GM18858 (cell line): Measurements from ENCODE around the gene HAND2.

Experiments
- ATAC-seq: cut with Tn5 transposase; IDR thresholded peaks from one replicate; pipeline ENCODE4 v1.9.1; 2021; ENCODE audit not compliant: unreplicated experiment

HAND2 gene

DNA sequence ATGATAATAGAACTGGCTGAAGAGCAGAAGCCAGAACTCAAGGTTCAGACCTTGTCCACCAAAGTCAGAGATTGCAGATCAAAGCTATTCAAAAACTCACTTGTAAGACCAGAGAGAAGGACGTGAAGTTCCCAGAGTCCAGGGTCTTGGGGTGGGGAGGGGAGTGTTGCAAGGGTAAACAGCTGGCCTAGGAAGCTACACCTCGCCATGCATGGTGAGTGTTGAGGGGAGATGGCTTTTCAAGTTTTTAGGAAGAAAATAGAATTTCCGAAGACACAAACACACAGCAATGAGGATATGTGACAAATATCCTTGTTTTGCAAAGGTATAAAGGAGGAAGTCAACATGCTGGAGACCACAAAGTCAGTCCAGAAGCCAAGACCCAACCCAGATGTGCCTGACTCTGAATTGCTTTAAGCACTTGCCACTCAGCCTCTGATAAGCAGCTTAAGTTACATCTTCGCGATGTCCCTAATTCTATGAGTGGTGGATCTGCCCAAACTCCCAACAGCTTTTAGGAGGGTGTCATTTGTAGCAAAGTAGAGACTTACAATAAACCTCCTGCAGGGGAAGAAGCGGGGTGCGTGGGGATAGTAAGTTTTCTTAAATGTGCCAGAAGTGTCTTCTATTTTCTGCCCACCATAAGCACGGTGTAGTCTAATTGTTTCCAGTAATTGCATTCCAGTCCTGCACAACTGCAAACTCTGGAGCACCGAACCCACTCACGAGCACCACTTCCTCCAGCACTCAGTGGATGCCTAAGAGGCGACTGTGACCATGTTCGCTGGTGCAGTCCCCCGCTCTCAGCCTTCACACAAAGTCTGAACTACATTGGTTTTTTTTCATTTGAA lies 26.5 kb downstream of the HAND2 start:
- ATAC-seq = no peak

DNA sequence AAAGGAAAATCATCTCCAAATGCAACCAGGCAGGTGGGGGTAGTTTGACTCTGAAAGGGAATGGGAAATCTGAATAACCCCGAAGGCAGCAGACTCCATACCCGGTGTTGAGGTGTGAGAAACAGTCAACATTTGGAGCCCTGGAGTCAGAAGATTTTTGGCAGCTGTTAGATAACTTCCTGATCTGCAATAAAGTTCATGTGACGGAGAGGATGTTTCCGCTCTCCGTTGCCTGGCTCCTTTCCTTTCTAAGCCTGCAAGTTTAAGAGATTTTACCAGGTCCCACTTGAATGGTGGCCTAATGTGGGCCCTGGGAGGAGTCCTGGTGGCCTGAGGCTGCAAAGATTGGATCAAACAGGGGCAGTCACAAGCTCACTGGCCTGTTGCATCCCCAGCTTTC lies 27.7 kb downstream of the HAND2 start:
- ATAC-seq = no peak

DNA sequence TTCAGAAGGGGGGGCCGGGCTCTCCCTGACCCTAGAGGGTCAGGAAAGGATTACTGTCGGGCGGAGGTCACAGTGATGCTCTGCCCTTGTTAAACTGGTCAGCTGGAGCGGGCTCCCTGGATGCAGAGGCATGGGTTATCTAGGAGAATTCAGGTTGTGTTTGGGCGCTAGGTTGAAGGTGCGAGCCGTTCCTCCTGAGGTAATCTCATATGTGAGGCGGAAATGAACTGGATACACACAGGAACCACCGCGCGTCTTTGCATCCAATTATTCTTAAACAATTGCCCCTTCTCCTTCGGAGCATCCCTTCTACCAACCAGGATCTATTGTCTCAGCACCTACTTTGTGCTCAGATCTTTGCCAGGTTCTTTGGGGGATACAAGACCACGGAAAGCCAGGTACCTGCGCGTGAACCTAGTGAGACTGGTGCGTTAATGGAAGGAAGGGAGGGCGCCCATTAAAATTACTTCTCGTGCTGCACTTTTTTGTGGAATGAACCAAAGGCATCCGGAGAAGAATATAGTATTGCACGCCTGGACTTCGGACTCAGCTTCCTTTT lies 28.4 kb downstream of the HAND2 start:
- no peak for ATAC-seq

DNA sequence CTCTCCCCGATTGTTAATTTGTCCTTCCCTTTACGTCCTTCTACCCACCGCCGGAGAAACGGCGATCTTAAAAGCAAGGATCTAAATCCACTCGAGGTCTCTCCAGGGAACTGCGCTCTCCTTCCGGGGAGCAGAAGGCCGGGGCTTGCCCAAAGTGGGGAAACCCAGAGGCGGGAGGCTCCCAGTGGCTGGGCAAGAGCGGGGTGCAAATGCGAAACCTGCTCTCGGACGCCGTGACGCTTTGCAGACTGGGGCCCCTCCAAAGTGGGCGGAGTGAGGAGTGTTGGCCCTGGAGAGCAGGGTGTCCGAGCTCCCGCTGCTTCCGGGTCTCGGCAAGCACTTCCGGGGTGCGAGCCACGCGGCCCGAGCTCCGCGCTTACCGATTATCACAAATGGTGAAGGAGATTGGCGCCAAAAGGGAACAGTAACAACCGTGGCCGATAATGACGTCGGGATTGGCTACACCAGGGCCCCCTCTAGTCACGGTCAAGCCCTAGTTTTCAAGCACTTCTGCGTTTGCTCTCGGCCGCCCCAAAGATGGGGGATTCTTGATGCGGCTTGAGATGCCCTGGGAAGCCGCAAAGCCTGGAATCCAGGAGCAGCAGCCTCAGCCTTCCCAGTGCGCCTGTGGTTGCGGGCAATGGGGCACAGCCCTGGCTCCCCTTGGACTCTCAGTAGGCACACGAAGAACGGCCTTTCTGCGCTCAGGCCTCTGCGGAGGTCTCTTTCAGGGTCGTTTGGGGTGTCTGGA lies 29.0 kb downstream of the HAND2 start:
- ATAC-seq = no peak

DNA sequence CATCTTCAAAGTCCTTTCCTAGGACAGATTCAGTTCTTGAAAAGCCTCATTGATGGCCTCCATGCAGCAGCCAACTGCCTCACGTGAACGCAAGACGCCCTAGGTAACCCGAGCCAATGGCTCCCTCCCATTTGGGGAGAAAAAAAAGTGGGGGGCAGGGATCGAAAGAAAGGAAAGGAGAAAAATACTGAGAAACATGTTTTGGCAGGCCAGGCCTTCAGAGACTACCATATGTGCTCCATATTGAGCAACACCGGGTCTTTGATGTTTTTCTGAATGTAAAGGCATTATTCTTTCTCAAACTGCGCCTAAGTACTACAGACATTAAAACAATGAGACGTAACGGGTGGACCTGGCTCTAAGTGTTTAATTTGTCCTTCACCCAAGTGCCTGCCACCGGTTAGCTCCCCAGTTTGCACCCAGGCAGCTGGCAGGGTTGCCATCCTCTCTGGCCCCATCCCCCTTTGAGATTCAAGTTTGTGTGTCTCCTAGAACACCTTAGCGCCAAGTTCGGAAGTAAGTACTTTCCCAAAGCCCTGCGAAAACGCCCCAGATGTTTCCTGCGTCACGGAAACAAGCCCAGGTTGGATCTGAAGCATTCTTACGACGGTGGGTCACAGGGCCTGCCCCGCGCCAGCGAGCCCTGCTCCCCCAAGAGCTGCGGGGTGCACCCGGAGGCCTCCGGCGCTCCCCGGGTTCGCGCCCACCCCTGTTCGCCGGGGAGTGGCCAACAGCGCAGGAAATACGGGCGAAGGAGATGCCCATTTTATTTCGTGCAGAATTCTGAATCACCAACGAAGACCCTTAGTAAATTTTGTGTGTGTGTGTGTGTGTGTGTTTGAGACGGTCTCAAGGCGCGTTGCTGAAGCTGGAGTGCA lies 30.1 kb downstream of the HAND2 start:
- no peak for ATAC-seq

DNA sequence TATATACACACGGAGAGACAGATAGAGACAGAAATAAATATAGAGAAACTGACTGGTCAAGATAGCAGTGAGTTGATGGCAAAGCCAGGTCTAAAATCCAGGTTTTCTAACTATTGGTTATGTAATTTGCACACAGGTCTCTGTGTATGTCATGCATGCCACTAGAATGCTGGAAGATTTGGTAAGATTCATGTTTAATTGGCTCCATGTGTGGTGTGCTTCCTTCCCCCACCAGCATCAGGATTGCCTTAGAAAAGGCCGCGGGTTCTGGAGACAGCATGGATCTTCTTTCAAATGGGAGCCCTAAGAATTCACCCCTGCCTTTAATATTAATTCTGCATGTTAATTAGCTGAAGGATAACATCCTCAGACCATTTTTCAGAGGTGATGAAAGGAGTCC lies 31.3 kb downstream of the HAND2 start:
- no peak for ATAC-seq

DNA sequence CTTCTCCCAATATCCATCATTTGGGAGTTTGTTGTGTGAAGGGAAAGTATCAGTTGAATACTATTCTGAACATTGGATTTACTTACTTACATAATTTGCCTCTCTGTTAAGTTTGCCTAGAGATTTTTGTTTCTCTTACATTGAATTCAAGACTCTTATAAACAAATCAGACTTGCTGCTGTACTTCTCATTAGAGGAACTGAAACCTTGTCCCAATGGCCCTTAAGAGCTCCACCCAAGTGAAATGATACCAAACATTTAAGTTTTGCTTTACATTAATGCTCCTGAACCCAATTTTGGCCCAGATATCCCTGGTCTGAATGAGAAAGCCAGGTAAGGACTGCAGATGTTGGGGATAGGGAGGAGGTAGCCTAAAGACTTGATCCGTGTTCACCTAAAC lies 32.0 kb downstream of the HAND2 start:
- ATAC-seq = peak; percentile 42

DNA sequence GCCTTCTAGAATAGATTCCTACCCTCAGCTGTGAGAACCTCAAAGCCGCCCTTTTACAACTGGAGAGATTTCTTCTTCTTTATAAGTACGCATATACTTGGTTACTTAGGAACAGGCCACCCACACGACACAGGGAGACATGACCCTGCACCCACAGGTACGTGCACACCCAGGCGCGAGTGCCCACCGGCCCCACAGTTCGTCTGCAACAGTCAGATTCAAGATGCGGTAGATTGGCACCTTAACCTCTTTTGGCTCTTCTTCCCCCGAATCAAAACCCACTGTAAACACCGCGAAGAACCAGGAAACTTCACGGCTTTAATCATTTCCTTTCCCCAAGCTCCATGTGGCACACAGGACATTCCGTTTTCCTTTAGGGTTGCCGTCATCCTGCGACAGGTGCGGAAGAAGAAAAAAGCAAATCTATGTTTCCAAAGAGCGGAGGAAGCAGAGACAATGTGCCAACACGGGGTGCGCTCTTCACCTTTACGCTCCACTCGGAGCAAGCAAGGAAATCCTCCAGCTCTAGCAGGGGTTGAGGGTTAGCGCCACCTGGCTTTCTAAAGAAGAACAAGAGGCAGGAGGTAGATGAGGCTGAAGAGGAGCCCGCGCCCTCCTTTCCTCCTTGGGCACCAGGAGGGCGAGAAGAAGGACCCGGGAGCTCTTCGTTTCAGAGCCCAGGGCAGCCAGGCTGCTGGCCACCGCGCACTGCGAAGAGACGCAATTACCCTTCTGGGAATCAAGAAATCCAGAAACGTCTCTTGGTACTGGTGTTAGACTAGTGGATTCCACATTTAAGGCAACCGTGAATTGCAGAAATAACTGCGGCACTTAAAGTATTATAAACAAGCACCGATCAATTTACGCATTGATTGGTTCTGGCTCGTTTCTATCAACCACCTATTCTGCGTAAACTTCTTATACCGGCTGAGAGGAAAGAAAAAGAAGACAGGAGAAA lies 35.7 kb downstream of the HAND2 start:
- ATAC-seq = peak; percentile 96

DNA sequence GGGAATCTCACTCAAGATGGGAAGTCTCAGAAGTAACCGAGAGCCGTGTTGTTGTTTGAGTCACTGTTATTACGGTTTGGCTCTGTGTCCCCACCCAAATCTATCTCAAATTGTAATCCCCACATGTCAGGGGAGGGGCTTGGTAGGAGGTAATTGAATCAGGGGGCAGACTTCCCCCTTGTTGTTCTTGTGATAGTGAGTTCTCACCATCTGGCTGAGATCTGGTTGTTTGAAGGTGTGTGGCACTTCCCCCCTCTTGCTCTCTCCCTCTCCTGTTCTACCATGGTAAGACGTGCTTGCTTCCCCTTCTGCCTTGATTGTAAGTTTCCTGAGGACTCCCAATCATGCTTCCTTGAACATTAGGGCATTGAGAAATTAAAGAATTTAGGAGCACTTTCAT lies 37.0 kb downstream of the HAND2 start:
- no peak for ATAC-seq

DNA sequence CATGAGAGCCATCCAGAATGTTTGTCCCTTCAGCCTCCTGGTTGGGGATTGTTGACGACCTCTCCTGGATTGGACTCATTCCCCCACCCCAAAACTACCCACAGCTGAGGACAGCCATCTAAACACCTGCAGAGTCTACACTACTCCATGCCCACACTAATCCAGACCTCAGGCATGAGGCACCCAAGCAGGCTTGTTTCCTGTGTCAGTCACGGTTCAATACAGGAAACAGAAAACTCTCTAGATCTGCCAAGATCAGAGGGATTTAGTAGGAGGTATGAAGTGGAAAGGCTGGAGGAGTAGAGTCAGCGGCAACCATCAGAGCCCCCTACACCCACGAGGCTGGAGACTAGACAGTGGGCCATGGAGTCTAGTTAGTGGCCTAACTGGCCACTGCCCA lies 37.7 kb downstream of the HAND2 start:
- no peak for ATAC-seq

DNA sequence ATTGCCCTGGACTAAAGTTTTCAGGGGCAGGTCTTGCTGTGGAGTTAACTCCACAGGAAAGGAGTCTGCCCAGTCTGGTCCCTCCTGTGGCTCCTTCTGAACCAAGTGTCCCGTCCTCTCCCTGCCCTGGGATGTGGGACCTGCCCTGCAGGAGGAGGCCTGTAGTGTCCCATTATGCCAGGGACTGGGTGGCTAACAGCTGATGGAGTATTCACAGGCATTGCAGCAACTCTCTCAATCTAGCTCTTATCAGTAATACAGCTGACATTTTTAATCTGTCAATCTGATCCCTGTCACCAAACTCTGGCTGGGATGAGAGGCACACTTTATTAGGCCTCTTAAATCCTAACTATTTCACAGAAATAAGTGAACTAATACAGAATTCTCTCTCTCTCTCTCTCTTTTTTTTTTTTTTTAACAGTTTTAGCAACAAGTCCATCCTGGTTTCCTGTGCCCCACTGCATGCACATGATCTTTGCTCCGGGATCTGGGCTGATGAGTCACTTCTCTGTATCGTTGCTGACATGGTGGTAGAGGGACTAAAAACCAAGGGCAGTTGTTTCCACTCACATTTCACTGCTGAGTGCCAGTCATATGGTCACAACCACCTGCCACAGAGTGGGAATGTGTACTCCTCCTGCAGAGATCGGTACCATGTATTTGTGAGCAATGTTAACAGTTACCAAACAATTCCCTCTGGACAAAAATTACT lies 39.1 kb downstream of the HAND2 start:
- ATAC-seq = no peak

DNA sequence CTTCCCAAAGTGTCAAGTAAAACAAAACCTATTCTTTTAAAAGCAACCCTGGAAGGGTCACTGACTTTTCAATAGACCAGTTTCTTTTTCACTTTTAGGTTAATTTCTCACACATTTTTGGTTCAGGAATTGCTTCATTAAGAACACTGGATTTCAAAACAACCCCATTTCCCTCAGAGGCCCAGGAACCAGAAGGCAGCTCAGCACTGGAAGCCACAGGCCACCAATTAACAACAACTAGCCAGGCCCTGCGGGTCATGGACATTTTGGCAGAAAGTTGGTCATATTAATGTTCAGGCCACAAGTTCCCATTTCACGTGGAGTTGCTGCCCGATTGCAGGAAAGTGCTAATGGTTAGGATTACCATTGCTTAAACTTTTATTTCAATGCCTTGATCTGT lies 39.8 kb downstream of the HAND2 start:
- ATAC-seq = no peak

DNA sequence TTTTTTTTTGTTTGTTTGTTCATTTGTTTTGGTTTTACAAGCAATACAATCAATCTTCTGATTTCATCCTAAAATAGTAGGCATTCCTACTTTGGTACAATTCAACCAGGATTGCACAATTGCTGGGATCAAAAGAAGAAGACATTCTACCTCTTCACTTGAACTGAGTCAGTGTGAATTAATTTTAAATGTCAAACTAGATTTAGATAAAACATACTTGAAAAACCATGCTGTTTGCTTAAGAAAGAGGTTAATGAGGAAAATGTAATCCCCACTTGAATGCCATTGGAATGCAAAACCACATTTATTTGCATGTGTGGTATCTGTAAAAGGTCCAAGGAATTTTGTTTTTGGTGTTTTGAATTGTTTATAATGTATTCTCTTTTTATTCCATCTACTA lies 40.5 kb downstream of the HAND2 start:
- no peak for ATAC-seq

DNA sequence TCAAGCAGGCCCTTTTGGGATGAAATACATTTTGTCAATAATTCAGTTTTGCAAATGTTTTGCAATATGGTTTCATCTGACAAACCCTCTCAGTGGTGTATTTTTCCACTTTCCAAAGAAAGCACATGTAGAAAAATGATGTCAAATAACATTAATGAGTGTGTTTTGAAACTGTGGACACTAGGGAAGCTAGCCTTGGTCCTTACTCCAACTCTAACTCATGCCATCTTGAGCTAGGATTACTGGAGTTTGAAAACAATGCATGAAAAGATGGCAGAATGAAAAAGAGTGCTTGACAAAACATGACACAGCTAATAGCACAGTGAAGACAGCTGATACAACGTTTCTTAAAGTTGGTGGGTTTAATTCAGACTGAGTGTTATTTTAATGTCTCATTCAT lies 41.4 kb downstream of the HAND2 start:
- ATAC-seq = no peak

DNA sequence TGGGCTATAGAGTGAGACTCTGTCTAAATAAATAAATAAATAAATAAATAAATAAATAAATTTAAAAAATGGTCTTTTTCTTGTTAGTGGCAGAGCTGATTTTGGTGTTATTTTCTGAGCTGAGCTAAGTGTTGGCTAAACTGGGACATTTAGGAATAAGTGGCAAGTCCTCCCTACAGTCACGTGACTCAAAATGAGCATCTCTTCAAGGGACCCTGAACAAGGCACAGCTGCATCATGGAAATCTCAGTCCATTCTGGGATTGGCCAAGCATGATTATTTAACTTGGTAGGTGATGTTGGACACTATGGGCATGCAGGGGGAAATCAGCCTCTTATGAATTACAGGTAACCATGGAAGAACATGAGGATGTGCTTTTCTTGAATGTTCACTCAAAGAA lies 42.0 kb downstream of the HAND2 start:
- ATAC-seq = no peak

DNA sequence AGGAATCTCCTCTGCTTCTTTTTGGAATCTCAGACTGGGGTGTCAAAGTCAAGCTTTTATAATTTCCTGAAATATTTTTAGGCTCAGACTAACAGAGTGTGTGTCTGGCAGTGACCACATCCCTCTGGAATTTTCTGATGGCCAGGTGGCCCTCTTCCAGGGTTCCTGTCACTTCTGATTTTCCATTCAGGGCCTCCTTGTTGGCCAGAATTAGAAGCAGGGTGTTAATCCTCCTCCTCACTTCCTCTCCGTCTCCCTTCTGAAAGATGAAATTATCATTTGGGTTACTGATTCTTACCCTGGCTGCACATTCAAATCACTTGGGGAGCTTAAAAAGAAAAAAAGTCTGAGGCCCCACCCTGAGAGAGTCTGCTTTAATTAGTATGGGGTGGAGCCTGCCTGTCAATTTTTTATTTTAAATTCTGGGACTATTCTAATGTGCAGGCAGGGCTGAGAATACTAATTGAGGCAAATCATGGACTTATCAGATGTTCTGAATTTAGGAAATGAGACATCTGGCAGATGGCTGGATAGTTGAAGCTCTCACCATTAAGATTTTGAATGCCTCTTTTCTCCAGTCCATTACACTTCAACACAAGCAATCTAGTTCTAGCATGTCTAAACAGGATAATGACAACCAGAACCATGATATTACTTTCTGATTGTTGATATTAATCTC lies 43.2 kb downstream of the HAND2 start:
- ATAC-seq = no peak

DNA sequence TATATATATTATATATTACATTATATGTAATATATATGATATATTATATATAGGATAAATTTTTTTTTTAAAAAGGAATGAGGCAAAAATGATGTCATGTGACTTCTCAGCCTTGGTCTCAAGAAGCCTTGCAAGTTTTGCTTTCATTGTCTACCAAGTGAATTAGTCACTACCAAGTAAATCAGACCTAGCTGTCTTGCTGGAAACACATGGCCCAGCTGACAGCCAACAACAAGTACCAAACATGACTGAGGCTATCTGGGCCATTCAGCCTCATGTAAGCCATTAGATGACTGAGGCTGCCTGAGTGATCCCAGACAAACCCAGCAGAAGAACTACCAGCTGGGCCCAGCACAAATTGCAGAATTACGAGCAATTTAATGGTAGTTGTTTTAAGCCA lies 44.9 kb downstream of the HAND2 start:
- ATAC-seq = no peak

DNA sequence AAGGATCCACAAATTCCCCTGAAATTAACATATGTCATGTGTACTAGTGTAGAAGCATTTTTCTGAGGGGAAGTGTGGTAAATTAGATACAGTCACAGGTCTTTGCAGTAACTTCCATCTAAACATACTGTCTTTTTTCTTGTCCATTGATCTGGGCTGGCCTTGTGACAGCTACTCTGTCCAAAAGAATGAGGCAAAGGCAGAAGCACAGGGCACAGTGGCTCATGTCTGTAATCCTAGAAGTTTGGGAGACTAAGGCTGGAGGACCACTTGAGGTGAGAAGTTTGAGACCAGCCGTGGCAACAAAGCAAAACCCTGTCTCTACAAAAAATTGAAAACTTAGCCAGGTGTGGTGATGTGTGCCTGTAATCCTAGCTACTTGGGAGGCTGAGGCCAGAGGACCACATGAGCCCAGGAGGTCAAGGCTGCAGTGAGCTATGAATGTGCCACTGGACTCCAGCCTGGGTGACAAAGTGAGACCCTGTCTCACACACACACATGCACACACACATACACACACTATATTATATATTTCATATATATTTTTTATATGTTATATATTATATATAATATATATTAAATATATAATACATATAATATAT lies 47.6 kb downstream of the HAND2 start:
- ATAC-seq = no peak

DNA sequence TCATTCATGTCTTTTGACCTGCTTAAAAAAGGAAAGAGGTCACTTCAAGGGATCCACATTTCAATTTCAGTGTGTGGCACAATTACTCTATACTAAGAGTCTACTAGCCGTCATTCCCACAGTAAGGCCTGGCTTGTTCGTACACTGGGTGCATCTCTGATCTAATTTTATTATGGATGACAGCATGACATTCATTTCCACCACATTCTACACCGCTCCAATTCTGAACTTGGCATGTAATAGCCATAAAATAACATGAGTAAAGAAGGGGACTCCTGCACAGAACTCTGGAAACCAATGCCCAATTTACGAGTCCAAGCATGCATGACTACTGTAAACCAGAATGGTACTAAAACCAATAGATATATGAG lies 51.1 kb downstream of the HAND2 start:
- no peak for ATAC-seq
